ES-I3 (cell line): Measurements from ENCODE around the gene SLAMF7.
"Not testable (repeated sequence)": the region's sequence is repeated elsewhere in the genome, so short reads cannot be mapped to it uniquely, and the experiment has no call there.

Source experiments
- H3K36me3 ChIP-seq: 2 replicates; pipeline ENCODE4 v1.6.1; 2013; ENCODE audit warnings: mild to moderate bottlenecking, low read length, control low read depth, moderate library complexity; ENCODE audit not compliant: insufficient read depth
- H3K4me1 ChIP-seq: 2 replicates; pipeline ENCODE4 v1.6.1; 2013; ENCODE audit warnings: mild to moderate bottlenecking, control low read depth, low read length; ENCODE audit not compliant: insufficient read depth
- H3K9ac ChIP-seq: 2 replicates; pipeline ENCODE4 v1.6.1; 2013; ENCODE audit warnings: low read depth, mild to moderate bottlenecking, low read length, moderate library complexity
- H3K9me3 ChIP-seq: 2 replicates; pipeline ENCODE4 v1.6.1; 2013; ENCODE audit warnings: mild to moderate bottlenecking, low read length, moderate library complexity; ENCODE audit not compliant: control insufficient read depth, insufficient read depth

SLAMF7 gene

GRCh38 chr1:160726498-160727315 is 12.3 kb upstream of the SLAMF7 start:
- no peaks in the 10 kb centered on the region for H3K36me3 ChIP-seq
- peaks cover 11% of the 10 kb centered on the region for H3K4me1 ChIP-seq
- no peaks in the 10 kb centered on the region for H3K9me3 ChIP-seq
- peak overlapping the region; percentile 29; the same call in 1 of the 2 replicates for H3K9ac ChIP-seq

- Histone ChIP-seq H3K9ac (0 out of 2 replicates have a peak overlapping the region, but pooled peaks have one; percentile 8), H3K9me3 (no peaks in the 10 kb centered on the region), H3K36me3 (no peaks in the 10 kb centered on the region), H3K4me1 (peaks cover 11% of the 10 kb centered on the region)
Observed at GRCh38 chr1:160727316-160727640, 11.8 kb upstream of the SLAMF7 start.

GRCh38 chr1:160731564-160731963 is 7.5 kb upstream of the SLAMF7 start:
- not testable (repeated sequence) for H3K4me1 ChIP-seq, H3K9me3 ChIP-seq, H3K36me3 ChIP-seq, H3K9ac ChIP-seq

GRCh38 chr1:160731990-160732389 is 7.1 kb upstream of the SLAMF7 start:
- Histone ChIP-seq H3K36me3 (no peaks in the 10 kb centered on the region), H3K4me1 (peaks cover 3% of the 10 kb centered on the region; the same call in 1 of the 2 replicates), H3K9ac (no peak overlapping the region), H3K9me3 (peaks cover 4% of the 10 kb centered on the region)

- peaks cover 4% of the 10 kb centered on the region for H3K9me3 ChIP-seq
- H3K9ac ChIP-seq = no peak overlapping the region
- H3K4me1 ChIP-seq = no peaks in the 10 kb centered on the region
- H3K36me3 ChIP-seq = no peaks in the 10 kb centered on the region
Observed at GRCh38 chr1:160733898-160734297, 5.1 kb upstream of the SLAMF7 start.

- no peak overlapping the region for H3K9ac ChIP-seq
- no peaks in the 10 kb centered on the region for H3K36me3 ChIP-seq
- peaks cover 4% of the 10 kb centered on the region for H3K9me3 ChIP-seq
- no peaks in the 10 kb centered on the region for H3K4me1 ChIP-seq
Observed at GRCh38 chr1:160734301-160734700, 4.7 kb upstream of the SLAMF7 start.

GRCh38 chr1:160738271-160738670 is 776 bp upstream of the SLAMF7 start:
- Histone ChIP-seq H3K36me3 (no peaks in the 10 kb centered on the region), H3K4me1 (no peaks in the 10 kb centered on the region), H3K9me3 (peaks cover 4% of the 10 kb centered on the region), H3K9ac (no peak overlapping the region)

GRCh38 chr1:160740133-160740688 is 1.2 kb downstream of the SLAMF7 start:
- Histone ChIP-seq H3K9me3 (no peaks in the 10 kb centered on the region; the same call in none of the 2 replicates), H3K9ac (no peak overlapping the region), H3K4me1 (no peaks in the 10 kb centered on the region), H3K36me3 (no peaks in the 10 kb centered on the region)

- H3K9me3 ChIP-seq = no peaks in the 10 kb centered on the region; the same call in 1 of the 2 replicates
- no peaks in the 10 kb centered on the region for H3K36me3 ChIP-seq
- H3K9ac ChIP-seq = no peak overlapping the region
- no peaks in the 10 kb centered on the region for H3K4me1 ChIP-seq
Observed at GRCh38 chr1:160741092-160741501, 2.0 kb downstream of the SLAMF7 start.

GRCh38 chr1:160741612-160742348 is 2.7 kb downstream of the SLAMF7 start:
- H3K9me3 ChIP-seq = no peaks in the 10 kb centered on the region; the same call in 1 of the 2 replicates
- no peaks in the 10 kb centered on the region for H3K36me3 ChIP-seq
- H3K9ac ChIP-seq = no peak overlapping the region
- H3K4me1 ChIP-seq = peaks cover 4% of the 10 kb centered on the region

- no peaks in the 10 kb centered on the region for H3K36me3 ChIP-seq
- H3K9ac ChIP-seq = no peak overlapping the region
- peaks cover 12% of the 10 kb centered on the region for H3K4me1 ChIP-seq
- H3K9me3 ChIP-seq = no peaks in the 10 kb centered on the region
Observed at GRCh38 chr1:160742428-160743127, 3.5 kb downstream of the SLAMF7 start.

- H3K9ac ChIP-seq = no peak overlapping the region
- H3K4me1 ChIP-seq = peaks cover 14% of the 10 kb centered on the region
- H3K36me3 ChIP-seq = no peaks in the 10 kb centered on the region
- H3K9me3 ChIP-seq = no peaks in the 10 kb centered on the region
Observed at GRCh38 chr1:160743266-160743665, 4.2 kb downstream of the SLAMF7 start.

- no peak overlapping the region for H3K9ac ChIP-seq
- H3K36me3 ChIP-seq = no peaks in the 10 kb centered on the region
- H3K9me3 ChIP-seq = no peaks in the 10 kb centered on the region
- H3K4me1 ChIP-seq = peaks cover 14% of the 10 kb centered on the region
Observed at GRCh38 chr1:160744199-160744851, 5.3 kb downstream of the SLAMF7 start.
